Measurements from ENCODE around the gene TTYH3. TPM values are rescaled to one million over a fixed set of nuclear protein-coding genes. Genes with fewer than 3 reads are reported as not detected.
"Not testable (repeated sequence)": the region's sequence is repeated elsewhere in the genome, so short reads cannot be mapped to it uniquely, and the experiment has no call there.

The TTYH3 gene
- total RNA-seq, 1 donor from 2014 or later, result 48.3 TPM

- no peak for DNase-seq (ENCODE audit: low read depth, low spot score)
Observed at GRCh38 chr7:2681929-2682799, 50.4 kb downstream of the TTYH3 start.

- DNase-seq (ENCODE audit: low read depth, low spot score), result no peak
Observed at GRCh38 chr7:2684501-2684900, 52.7 kb downstream of the TTYH3 start.

GRCh38 chr7:2686101-2686500 is 54.3 kb downstream of the TTYH3 start:
- no peak for DNase-seq (ENCODE audit: low read depth, low spot score)

GRCh38 chr7:2687338-2687869 is 55.6 kb downstream of the TTYH3 start:
- DNase-seq (ENCODE audit: low read depth, low spot score), result no peak

- no peak for DNase-seq (ENCODE audit: low read depth, low spot score)
Observed at GRCh38 chr7:2687881-2688318, 56.1 kb downstream of the TTYH3 start, which contains the start of gene AMZ1. Gene AMZ1 (plus strand): TSS chr7:2688202. CDS start chr7:2700452, 12,250 bp downstream.

GRCh38 chr7:2688409-2689342 is 56.9 kb downstream of the TTYH3 start:
- no peak for DNase-seq (ENCODE audit: low read depth, low spot score)

- no peak for DNase-seq (ENCODE audit: low read depth, low spot score)
Observed at GRCh38 chr7:2689343-2689847, 57.6 kb downstream of the TTYH3 start.

- no peak for DNase-seq (ENCODE audit: low read depth, low spot score)
Observed at GRCh38 chr7:2689951-2690705, 58.3 kb downstream of the TTYH3 start.

- no peak for DNase-seq (ENCODE audit: low read depth, low spot score)
Observed at GRCh38 chr7:2691011-2691707, 59.4 kb downstream of the TTYH3 start.

- not testable (repeated sequence) for DNase-seq (ENCODE audit: low read depth, low spot score)
Observed at GRCh38 chr7:2691932-2692439, 60.2 kb downstream of the TTYH3 start.

- DNase-seq (ENCODE audit: low read depth, low spot score), result no peak
Observed at GRCh38 chr7:2692543-2692942, 60.8 kb downstream of the TTYH3 start.

GRCh38 chr7:2693420-2694121 is 61.8 kb downstream of the TTYH3 start:
- DNase-seq (ENCODE audit: low read depth, low spot score), result not testable (repeated sequence)

GRCh38 chr7:2694122-2694436 is 62.3 kb downstream of the TTYH3 start:
- not testable (repeated sequence) for DNase-seq (ENCODE audit: low read depth, low spot score)

GRCh38 chr7:2698581-2699288 is 66.9 kb downstream of the TTYH3 start:
- DNase-seq (ENCODE audit: low read depth, low spot score), result no peak

- DNase-seq (ENCODE audit: low read depth, low spot score), result no peak
Observed at GRCh38 chr7:2699289-2699620, 67.5 kb downstream of the TTYH3 start.

- no peak for DNase-seq (ENCODE audit: low read depth, low spot score)
Observed at GRCh38 chr7:2700141-2700850, 68.5 kb downstream of the TTYH3 start.

- DNase-seq (ENCODE audit: low read depth, low spot score), result no peak
Observed at GRCh38 chr7:2701424-2701823, 69.6 kb downstream of the TTYH3 start.

- no peak for DNase-seq (ENCODE audit: low read depth, low spot score)
Observed at GRCh38 chr7:2701832-2702593, 70.2 kb downstream of the TTYH3 start.
